HEK293 (cell line): ENCODE data around the gene MFSD11.
A peak's percentile ranks its signal among the peaks of the same experiment; 100 is the strongest.

ENCODE experiments used
- CTCF ChIA-PET: fragments of 350-600 bp; formaldehyde crosslinking; extraction: SDS; loops from one replicate; lab custom pipeline; 2021; ENCODE audit warnings: antibody characterized with exemption; lab: Yijun Ruan, JAX
- POLR2A ChIA-PET: fragments of 300-600 bp; formaldehyde crosslinking; extraction: SDS; loops from one replicate; lab custom pipeline; 2020; ENCODE audit warnings: antibody characterized with exemption, inconsistent platforms; lab: Yijun Ruan, JAX
- H3K27ac ChIP-seq: fragments of 200-500 bp; sonication (Bioruptor generic); 2 replicates; pipeline ENCODE4 v1.5.1; 2014; ENCODE audit warnings: low read depth, low read length, control low read depth, inconsistent platforms; ENCODE audit errors: extremely low read depth
- H3K36me3 ChIP-seq, 2 experiments: fragments of 200-500 bp in 1 of 2; sonication (Bioruptor generic) in 1 of 2; 1 replicate in 1 of 2; 2 replicates in 1 of 2; pipeline ENCODE4 v1.5.1; 2014 to 2017; ENCODE audit warnings: inconsistent platforms in 2 of 2, low read length in 2 of 2; ENCODE audit not compliant: control insufficient read depth in 2 of 2, insufficient read depth in 1 of 2
- H3K4me1 ChIP-seq: fragments of 200-500 bp; sonication (Bioruptor generic); 2 replicates; pipeline ENCODE4 v1.5.1; 2014; ENCODE audit warnings: mild to moderate bottlenecking, low read length, inconsistent platforms; ENCODE audit not compliant: control insufficient read depth, insufficient read depth
- H3K4me3 ChIP-seq: 2 replicates; pipeline ENCODE4 v1.5.1; 2011; ENCODE audit warnings: low read depth, mild to moderate bottlenecking, control low read depth, low read length, moderate library complexity
- H3K9me3 ChIP-seq: fragments of 200-500 bp; sonication (Bioruptor generic); 2 replicates; pipeline ENCODE4 v1.5.1; 2014; ENCODE audit warnings: low read depth, low read length, inconsistent platforms; ENCODE audit not compliant: control insufficient read depth, insufficient read depth
- GFI1B ChIP-seq: fragments of 450-650 bp; formaldehyde crosslinking; IDR thresholded peaks from 2 replicates; pipeline ENCODE4 v1.5.1; 2016; ENCODE audit warnings: missing biosample characterization, missing genetic modification characterization
- TRIM28 ChIP-seq: IDR thresholded peaks from 2 replicates; pipeline ENCODE4 v1.6.1; 2011; ENCODE audit warnings: low read length, control low read depth, borderline replicate concordance
- ZBTB49 ChIP-seq: fragments of 450-650 bp; formaldehyde crosslinking; IDR thresholded peaks from 2 replicates; pipeline ENCODE4 v1.5.1; 2016; ENCODE audit warnings: missing biosample characterization, missing genetic modification characterization, low read depth
- ZNF114 ChIP-seq: fragments of 450-650 bp; formaldehyde crosslinking; IDR thresholded peaks from 2 replicates; pipeline ENCODE4 v1.5.0; 2017; ENCODE audit warnings: missing biosample characterization, missing genetic modification characterization
- ZNF449 ChIP-seq: fragments of 450-650 bp; formaldehyde crosslinking; IDR thresholded peaks from 2 replicates; pipeline ENCODE4 v1.5.1; 2017; ENCODE audit warnings: missing biosample characterization, mild to moderate bottlenecking, missing genetic modification characterization, moderate library complexity
- ZNF514 ChIP-seq: fragments of 450-650 bp; formaldehyde crosslinking; IDR thresholded peaks from 2 replicates; pipeline ENCODE4 v1.5.1; 2016; ENCODE audit warnings: missing biosample characterization, missing genetic modification characterization
- ZNF548 ChIP-seq: fragments of 450-650 bp; formaldehyde crosslinking; IDR thresholded peaks from 2 replicates; pipeline ENCODE4 v1.5.1; 2016; ENCODE audit warnings: missing biosample characterization, missing genetic modification characterization
- ZNF596 ChIP-seq: fragments of 450-650 bp; IDR thresholded peaks from 2 replicates; pipeline ENCODE4 v1.5.0; 2018; ENCODE audit warnings: missing biosample characterization, mild to moderate bottlenecking, missing genetic modification characterization, moderate library complexity
- ZNF629 ChIP-seq: fragments of 450-650 bp; formaldehyde crosslinking; IDR thresholded peaks from 2 replicates; pipeline ENCODE4 v1.5.1; 2017; ENCODE audit warnings: missing biosample characterization, missing genetic modification characterization
- ZNF645 ChIP-seq: fragments of 450-650 bp; formaldehyde crosslinking; IDR thresholded peaks from 2 replicates; pipeline ENCODE4; 2016; ENCODE audit warnings: missing biosample characterization, missing genetic modification characterization
- ZSCAN4 ChIP-seq: fragments of 450-650 bp; formaldehyde crosslinking; IDR thresholded peaks from 2 replicates; pipeline ENCODE4 v1.5.1; 2017; ENCODE audit warnings: missing biosample characterization, missing genetic modification characterization
- TF ChIP-seq, protein P1 (sequence below): fragments of 450-650 bp; formaldehyde crosslinking; IDR thresholded peaks from 2 replicates; pipeline ENCODE4 v1.5.1; 2016; ENCODE audit warnings: missing biosample characterization, missing genetic modification characterization

The MFSD11 gene

DNA sequence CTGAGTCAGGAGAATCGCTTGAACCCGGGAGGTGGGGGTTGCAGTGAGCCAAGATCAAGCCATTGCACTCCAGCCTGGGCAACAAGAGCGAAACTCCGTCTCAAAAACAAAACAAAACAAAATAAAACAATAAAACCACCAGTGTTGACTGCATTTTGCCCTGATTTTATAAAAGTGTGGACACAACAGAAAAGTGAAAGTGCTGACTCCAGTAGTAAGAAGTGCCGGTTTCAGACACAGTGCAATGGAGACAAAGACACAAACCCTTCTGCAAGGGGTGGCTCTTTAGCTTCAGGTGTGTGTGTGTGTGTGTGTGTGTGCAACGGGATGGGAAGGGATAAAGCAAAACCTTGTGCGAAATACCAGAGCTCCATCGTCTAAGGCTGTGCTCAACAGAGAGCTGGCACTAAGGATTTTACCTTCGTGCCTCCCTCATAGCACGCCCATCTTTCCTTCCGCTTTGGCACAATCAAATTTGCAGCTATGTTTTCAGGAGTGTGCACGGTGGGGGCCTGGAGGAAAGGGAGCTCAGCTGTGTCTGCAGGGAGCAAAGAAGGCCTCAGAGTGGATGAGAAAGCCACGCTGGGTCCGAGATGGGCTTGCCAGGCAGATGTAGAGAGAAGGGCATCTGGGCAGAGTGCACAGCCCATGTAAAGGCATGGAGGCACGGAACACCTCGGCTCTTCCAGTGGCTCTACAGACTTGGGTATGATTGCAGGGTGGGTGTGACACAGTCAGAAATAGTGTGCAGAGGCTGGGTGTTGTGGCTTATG, 42.7 kb upstream of the MFSD11 start:
- H3K27ac ChIP-seq = no peak overlapping the region
- ChIA-PET CTCF (interaction anchor here (0.8 to 3.3 kb wide), 2 partner anchors 14 to 19 kb away, joined by 3 to 22 read pairs; no protein-coding TSS in a partner anchor), POLR2A (interaction anchor here (1.0 kb wide), 2 partner anchors 9 to 14 kb away, joined by 5 to 8 read pairs; no protein-coding TSS in a partner anchor)
- H3K9me3 ChIP-seq = no peaks in the 10 kb centered on the region
- TF ChIP-seq ZBTB49 (tag by site-specific recombination) (no peak), ZSCAN4 (tag by site-specific recombination) (peak; percentile 76)
- peaks cover 6% of the 10 kb centered on the region in 2 experiments; a peak in 2 of 3 replicates for H3K36me3 ChIP-seq
- H3K4me3 ChIP-seq = no peak overlapping the region
- H3K4me1 ChIP-seq = peaks cover 23% of the 10 kb centered on the region

- POLR2A ChIA-PET = interaction anchor here (0.6 to 2.5 kb wide), 18 partner anchors 8 to 343 kb away, joined by 3 to 17 read pairs (median 8); partner anchors contain the start of genes MFSD11, MXRA7, PRPSAP1 and SRSF2
- H3K27ac ChIP-seq = peak overlapping the region; percentile 79
Measured at GRCh38 chr17:76696763-76697701, 40.9 kb upstream of the MFSD11 start.

More at GRCh38 chr17:76696763-76697701, 40.9 kb upstream of the MFSD11 start:
- Histone ChIP-seq H3K9me3 (no peaks in the 10 kb centered on the region), H3K4me1 (peaks cover 38% of the 10 kb centered on the region), H3K36me3 (peaks cover 6% of the 10 kb centered on the region in 2 experiments; a peak in 2 of 3 replicates), H3K4me3 (no peak overlapping the region)
- no peak for TF ChIP-seq ZNF596 (tag by site-specific recombination)
- peak; percentile 29; the same call in 1 of the 2 replicates for TF ChIP-seq TRIM28
- no peak for TF ChIP-seq GFI1B
- TF ChIP-seq ZNF645 = no peak
- peak; percentile 32; the same call in 1 of the 2 replicates for TF ChIP-seq ZNF449
- no peak for TF ChIP-seq ZNF514 (tag by site-specific recombination)
- no peak for TF ChIP-seq ZNF114
- peak; percentile 95 for TF ChIP-seq ZNF548 (tag by site-specific recombination)
- TF ChIP-seq, protein P1, sequence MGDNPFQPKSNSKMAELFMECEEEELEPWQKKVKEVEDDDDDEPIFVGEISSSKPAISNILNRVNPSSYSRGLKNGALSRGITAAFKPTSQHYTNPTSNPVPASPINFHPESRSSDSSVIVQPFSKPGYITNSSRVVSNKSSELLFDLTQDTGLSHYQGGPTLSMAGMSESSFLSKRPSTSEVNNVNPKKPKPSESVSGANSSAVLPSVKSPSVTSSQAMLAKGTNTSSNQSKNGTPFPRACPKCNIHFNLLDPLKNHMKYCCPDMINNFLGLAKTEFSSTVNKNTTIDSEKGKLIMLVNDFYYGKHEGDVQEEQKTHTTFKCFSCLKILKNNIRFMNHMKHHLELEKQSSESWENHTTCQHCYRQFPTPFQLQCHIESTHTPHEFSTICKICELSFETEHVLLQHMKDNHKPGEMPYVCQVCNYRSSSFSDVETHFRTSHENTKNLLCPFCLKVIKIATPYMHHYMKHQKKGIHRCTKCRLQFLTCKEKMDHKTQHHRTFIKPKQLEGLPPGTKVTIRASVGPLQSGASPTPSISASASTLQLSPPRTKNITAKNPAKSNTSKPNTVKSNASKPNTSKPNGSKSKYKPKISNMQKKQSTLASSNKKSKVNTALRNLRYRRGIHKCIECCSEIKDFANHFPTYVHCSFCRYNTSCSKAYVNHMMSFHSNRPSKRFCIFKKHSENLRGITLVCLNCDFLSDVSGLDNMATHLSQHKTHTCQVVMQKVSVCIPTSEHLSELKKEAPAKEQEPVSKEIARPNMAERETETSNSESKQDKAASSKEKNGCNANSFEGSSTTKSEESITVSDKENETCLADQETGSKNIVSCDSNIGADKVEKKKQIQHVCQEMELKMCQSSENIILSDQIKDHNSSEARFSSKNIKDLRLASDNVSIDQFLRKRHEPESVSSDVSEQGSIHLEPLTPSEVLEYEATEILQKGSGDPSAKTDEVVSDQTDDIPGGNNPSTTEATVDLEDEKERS (tag by site-specific recombination) = no peak
- no peak for TF ChIP-seq ZNF629 (tag by site-specific recombination)
- CTCF ChIA-PET = interaction anchor here (0.6 to 3.3 kb wide), 14 partner anchors 8 to 1224 kb away, joined by 3 to 22 read pairs (median 5); partner anchors contain the start of gene MXRA7
